Muscle of arm (tissue), 12 donors: Measurements from ENCODE around the gene PHACTR1. TPM values are rescaled to one million over a fixed set of nuclear protein-coding genes. Genes with fewer than 3 reads are reported as not detected.

Source experiments
- DNase-seq: peaks from one replicate; pipeline ENCODE4 v3.0.0-alpha.2; 2013
- polyA plus RNA-seq, 12 donors: library from polyadenylated mRNA; unstranded; fragments of 120-200 nt; gene quantifications; one replicate each; pipeline ENCODE4 v1.2.1, GENCODE V29; 2013; ENCODE audit not compliant: insufficient read length in 12 of 12

The PHACTR1 gene
- polyA plus RNA-seq, 12 donors: 4.1 to 25.6 (median 5.3) TPM; not detected in 1

DNA sequence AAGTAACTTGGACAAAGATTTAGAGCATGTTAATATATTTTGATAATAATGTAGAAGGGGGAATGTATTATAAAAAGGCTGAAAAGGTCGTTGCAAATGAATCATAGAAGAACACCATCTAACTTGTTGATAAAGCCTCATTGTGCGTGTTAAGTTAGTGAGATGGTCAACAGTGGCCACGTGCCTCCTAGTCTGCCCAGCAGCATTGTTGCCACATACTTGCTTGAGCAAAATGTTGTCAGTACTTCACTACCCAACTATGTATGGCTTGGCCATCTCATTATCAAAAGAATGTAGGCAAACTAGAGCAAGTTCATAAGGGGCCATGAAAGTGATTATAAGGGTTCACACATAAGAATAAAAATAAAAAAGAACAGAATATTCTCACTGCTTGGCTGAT, 84.6 kb downstream of the PHACTR1 start:
- no peak for DNase-seq

DNA sequence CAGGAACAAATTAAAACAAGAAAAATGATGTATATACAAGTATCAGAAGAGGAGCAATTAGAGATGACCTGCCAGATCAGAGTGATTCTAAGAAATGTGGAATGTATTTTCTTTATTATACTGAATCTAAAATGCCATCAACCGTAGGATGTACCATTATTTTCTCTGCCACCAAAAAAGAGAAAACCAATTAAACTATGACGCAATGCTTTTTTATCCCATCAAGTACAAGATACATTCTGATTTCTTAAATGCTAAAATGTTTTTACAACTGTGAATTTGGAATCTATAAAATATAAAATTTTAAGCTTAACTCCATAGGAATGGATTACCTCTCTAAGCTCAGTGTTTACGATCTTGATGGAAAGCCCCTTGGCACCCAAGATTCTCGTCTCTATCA, 85.9 kb downstream of the PHACTR1 start:
- no peak for DNase-seq

DNA sequence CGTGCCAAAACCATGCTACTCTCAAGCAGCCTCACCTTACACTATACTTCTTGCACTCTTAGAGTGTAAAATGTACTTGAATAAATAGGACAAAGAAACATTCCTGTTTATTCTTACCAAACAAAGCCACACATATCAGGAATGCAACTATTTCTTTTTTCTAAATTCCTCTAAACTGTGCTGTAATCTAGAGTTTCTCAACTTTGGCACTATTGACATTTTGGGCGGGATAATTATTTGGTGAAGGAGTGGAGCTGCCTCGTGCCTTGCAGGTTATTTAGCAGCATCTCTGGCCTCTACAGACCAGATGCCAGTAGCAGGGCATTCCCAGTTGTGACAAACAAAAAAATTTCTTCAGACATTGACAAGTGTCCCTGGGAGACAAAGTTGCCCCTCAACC, 86.9 kb downstream of the PHACTR1 start:
- DNase-seq: no peak

DNA sequence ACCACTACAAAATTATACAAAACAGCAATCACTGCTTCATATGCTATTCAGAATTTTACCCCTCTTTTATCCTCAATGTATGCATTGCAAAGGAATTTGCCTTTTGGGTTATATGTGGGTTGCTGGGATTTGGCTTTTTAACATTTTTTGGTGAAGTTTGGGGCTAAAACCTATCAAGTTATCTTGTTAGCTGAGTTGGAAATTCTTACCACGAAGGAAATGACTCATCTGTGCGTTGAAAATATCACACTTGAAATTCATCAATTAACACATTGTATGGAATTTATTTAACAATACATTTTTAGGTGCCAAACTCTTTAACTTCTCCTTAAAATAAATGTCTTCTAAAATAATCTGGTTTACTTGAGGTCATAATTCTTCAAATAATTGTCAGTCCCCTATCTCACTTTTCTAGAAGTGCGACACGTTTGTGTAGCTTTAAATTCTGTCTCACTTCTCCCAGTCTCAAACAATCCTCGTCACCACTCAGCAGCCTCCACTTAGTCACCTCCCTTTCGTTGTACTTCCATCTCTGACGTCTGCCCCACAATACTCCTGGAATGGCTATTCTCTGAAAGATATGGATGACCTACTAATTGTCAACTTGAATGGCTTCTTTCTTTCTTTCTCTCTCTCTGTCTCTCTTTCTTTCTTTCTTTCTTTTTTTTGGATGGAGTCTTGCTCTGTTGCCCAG, 88.5 kb downstream of the PHACTR1 start:
- no peak for DNase-seq

DNA sequence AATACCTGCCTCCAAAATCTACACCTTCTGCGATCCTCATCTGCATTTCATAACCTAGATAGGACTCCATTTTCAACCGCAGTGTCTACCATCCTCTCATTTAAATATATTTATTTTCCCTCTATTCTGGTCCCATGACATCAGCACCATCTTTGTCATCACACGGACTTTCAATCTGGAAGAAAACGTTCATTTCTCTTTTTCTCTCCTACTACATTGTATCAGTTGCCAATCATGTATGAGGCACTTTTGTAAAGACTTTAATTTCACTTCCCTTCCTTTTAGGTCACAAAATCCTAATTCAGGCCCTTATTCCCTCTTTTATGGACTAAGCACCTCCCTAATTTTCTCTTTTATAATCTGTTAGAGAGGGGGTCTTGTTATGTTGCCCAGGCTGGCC, 89.6 kb downstream of the PHACTR1 start:
- DNase-seq: no peak

DNA sequence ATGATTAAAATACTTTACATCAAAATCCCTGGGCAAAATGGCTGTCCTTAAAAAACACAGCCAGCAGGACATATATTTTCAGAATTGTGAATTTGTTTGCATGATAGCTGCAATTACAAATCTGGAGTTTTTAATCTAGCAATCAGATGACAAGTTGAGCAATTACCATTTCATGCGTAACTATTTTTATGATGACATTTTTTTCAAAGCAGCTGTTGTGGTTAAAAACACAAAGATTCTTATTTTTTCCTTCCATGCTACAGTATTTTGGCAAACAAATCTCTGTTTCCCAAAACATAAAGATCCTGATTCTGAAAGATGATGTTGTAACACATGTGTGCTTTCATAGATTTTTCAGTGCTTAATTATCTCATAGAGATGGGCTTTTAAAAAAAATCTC, 90.2 kb downstream of the PHACTR1 start:
- DNase-seq: no peak

DNA sequence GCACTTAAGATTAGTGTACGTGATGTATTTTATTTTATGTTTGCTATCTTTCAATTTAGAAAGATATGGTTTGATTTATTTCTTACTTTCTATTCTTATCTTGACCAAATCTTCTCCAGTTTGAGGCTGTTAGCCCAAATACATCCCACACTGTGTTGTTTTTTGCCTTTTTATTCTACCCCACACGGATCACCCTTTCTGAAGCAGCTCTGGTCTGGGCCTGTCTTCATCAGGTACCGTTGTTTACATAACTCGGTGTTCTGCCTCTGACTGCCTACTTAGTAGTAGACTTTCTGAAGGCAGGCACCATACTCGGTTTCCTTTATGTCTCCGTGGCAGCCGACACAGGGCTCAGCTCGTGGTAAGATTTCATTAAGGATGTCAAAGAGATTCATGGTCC, 95.0 kb downstream of the PHACTR1 start:
- DNase-seq: no peak

DNA sequence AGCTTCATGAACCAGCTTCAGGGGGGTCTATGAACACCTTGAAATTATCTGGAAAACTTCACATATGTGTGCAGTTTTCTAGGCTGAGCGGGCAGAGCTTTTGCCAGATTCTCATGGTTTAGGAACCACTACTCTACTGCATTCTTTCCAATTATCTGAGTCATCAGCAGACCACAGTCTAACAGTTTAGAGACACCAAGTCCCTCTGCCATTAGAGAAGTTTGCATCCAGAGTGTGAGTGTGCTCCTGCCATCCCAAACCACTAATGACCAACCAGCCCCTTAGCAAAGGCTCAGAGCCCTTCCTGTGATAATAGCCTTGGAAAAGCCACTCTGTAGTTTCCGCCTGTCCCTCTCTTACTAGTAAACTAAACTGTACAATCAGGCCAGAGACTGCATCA, 96.8 kb downstream of the PHACTR1 start:
- DNase-seq: no peak

DNA sequence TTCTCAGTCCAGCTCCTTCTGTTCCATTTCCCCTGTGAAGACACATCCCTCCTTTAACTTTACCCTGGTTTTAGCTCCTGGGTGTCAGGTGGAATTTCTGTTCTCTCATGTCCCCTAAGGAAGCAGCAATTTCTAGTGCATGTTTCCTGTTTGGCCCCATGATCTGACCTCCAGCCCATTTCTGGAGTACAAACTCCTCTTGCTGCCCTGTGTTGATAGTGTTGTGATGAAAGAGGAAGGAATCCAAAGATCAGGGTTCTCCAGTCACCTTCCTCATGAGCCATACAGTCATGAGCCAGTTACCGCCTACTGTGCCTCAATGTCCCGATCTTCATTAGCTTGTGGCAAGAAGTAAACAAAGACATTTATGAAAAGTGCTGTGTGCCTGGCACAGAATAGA, 97.4 kb downstream of the PHACTR1 start:
- no peak for DNase-seq

DNA sequence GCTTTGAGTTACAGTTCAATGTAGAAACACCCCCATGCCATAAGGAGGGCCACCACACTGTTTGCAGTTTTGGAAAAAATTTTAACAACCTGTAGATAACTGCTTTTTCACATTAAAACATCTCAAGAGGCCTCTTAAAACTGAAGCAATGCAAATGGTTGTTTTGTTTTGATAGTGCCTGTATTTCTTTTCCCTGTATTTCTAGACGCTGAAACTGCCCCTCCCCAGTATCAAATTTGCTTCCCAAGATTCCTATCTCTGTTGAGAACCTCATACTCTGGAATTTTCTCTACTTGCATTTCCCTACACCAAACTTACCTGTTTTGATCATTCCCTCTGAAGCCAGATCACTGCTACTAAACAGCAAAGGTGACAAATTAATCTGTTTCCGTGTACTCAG, 98.5 kb downstream of the PHACTR1 start:
- no peak for DNase-seq

DNA sequence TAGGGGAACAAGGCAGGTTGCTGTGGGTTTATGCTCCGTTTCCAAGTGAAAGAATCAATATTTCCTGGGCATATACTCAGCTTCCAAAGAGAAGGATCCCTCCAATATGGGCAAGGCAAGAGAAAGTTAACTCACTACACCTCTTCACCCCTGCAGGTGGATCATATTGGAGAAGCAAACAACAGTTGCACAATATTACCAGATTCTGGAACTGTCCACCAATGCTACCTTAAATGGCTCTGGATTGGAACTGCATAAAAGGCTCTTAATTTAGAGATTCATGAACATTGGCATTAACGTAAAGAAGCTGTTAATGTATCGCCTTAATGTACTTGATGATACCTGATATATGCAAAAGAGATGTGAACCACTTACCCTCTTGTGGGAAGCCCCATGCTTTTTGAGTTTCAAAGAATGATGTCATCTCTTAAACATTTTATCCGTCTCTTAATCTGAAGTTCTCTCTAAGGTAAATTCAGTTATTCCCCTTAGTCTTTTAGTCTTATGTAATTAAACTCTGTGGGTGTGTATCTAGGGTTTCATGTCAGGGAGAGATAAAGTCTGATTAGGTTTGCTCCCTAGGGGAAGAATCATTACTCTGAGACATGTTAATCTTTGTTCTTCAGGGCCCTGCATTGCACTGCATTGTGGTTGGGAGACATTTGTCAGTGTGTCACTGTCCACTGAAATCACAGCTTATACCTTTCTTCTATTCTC, 99.5 kb downstream of the PHACTR1 start:
- DNase-seq: no peak

DNA sequence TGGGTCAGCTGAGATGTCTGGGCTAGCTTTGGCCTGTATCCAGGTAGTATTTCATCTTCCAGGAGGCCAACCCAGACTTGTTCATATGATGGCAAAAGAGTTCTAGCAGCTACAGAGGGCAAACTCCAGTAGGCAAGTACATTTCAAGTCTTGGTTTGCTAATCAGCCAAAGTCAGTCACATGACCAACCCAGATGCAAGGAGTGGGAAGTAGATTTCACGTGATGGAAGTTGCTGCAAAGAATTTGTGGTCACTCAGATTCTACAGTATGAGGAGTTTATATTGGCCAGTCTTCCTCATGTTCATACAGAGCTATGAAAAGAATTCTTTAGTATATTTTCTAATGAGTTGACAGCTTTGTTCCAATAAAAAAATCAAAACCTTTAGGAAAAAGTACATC, 101.8 kb downstream of the PHACTR1 start:
- no peak for DNase-seq

DNA sequence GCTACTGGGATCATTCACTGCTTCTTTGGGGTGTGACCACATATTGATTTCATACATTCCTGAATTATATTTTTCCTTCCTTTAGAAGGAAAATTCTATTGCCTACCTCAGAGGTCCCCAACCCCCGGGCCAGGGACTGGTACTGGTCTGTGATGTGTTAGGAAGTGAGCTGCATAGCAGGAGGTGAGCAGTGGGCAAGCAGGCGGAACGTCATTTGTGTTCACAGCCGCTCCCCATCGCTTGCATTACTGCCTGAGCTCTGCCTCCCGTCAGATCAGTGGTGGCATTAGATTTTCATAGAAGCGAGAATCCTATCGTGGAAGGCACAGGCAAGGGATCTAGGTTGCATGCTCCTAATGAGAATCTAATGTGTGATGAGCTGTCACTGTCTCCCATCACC, 107.3 kb downstream of the PHACTR1 start:
- DNase-seq: no peak

DNA sequence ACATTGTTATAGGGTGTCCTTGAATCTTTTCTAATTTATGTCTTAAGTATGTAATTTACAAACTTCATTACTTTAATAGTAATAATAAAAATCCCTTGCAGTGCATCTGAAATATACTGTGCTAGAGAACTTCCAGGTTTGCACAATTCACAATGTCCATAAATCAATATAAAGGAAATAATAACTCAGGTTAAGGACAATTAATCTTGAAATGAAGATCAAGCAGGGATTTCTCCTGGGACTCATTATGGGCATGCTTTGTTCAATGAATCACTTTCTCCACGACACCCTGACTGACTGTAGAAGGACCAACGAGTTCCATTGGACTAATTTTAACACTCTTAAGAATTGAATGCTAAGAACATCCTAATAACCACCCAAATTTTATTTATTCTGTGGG, 110.0 kb downstream of the PHACTR1 start:
- no peak for DNase-seq

DNA sequence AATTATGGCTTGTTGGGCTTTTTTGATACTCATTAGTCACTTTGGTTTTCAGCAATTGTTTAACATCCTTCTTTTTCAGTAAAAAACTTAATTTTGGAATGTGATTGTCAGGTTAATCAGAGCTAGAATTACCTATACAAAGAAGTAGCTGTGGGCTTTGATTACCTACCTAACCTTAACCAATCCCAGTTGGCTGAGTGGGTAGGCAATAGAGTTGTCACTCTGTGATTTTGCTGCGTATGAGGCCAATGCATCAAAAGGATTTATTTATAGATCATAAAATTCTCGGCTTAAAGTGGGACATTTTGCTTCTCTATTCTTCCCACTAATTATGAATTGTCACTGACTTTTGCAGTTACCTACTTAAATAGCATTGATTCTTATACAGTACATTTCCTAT, 111.4 kb downstream of the PHACTR1 start:
- DNase-seq: no peak

DNA sequence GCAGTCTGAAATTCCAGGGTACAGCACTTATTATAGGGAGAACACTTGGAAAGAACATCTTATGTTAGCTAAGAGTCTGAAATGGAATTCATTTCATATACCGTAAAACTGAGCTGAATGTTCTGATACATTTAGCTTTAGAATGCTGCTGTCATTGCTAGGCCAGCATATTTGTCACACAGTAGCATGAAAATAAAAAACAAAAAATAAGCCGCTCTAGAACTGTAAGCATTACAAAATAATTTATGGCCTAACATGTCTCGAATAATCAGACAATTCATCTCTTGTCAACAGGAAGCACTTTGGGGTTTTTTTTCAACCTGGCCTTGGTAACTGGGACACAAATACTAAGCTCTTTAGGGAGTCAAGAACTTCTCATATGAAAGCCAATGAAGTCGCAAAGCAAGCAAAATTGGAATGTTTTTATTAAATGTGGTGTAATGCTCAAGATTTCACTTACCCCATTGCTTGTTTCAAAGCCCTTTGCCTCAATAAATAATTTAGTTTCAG, 115.7 kb downstream of the PHACTR1 start:
- no peak for DNase-seq

DNA sequence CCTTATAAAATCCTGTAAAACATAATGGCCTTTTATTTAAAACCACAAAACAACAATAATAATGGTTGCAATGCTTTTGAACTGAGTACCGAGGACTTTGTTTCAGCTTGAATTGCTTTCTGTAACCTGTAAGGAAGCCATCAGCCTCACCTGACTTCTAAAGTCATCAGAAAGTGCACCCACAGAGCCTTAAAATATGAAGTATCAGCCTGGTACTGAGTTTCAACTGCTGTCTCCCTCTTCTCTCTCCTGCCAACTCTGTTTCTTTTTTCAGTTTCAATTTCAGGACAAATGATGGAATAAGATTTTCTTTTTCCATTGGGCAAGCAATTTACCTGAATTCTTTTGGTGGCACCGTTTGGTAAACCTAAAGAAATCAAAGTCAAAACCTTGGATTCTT, 119.4 kb downstream of the PHACTR1 start:
- no peak for DNase-seq

DNA sequence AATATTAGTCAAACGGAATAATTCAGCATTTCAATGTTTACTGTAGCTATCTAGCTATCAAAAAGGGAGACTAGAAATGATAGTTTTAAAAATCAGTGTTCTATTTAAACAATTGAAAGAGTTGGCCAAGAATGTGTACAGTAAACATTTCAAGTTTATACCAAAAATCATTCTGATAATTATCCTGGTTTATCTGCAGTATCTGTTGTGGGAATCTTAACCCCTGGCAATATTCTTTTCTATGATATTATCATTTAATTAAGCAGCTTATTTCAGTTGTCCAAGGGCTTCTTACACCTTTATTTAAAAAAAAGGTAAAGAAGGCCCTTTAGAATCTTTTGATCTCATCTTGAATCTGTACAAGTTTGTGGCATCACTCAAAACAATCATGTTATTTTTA, 125.1 kb downstream of the PHACTR1 start:
- no peak for DNase-seq

DNA sequence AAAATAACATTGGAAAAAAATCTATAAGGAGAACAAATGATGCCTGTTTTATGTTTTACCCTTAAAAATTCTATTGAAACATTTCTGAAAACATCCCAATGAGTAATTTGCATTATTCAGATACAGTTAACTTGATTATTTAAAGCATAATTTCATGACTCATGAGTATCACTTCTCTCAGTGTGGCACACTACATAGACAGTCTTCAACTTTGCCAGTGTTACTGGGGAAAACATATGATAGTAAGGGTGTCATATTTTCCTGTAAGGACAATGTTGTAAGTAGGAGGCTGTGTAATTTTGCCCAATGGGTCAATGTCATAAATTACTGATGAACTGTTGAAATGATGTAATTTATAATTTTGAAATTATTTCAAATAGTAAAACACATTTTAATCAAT, 125.5 kb downstream of the PHACTR1 start:
- DNase-seq: no peak

DNA sequence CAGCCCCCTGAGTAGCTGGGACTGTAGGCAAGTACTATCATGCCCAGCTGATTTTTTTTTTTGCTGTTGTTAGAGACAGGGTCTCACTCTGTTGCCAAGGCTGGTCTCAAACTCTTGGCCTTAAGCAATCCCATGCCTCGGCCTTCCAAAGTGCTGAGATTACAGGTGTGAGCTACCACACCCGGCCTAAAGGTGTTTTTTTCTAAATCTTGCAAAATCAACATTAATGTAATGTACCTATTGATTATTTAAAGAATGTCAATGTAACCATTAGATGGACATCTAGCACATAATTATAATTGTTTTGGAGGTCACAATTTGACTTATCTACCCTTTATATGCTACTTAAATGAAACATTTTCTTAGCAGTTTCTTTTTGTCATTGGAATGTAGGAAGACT, 126.1 kb downstream of the PHACTR1 start:
- no peak for DNase-seq

DNA sequence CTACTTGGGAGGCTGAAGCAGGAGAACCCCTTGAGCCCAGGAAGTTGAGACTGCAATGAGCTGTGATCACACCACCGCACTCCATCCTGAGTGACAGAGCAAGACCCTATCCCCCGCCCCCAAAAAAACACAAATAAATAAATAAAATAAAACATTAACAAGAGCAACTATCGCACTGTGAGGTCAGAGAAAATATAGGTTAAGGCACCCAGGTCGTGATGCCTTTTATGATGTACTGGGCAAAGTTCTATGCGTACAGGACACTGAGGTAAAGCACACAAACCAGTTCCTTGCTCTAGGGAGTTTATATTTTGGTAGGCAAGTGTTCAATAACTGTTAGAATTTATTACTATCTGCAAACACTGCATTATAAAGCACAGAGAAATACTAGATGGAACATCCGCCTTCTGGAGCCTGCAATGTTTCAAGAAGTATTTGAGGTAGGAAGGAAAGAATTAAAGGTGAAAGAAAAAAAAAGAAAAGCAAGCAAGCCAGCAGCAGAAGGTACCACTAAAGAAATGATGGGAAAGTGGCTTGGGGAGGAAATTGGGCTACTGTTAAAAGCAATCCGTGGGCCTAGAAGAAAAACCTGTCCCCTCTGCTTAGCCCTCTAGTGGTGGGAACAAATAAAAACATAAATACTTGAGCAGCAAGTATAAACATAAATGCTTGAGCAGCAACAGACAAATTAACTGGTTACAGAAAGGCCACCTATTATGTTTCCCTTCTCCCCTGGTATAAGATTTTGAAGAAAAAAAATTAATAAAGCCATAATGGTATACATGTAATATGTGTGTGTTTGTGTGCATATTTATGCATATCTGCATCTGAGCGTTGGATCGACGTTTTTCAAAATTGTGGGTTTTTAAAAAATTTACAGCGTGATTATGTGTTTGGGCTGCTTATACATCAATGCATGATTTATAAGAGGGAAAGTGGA, 128.0 kb downstream of the PHACTR1 start:
- no peak for DNase-seq

DNA sequence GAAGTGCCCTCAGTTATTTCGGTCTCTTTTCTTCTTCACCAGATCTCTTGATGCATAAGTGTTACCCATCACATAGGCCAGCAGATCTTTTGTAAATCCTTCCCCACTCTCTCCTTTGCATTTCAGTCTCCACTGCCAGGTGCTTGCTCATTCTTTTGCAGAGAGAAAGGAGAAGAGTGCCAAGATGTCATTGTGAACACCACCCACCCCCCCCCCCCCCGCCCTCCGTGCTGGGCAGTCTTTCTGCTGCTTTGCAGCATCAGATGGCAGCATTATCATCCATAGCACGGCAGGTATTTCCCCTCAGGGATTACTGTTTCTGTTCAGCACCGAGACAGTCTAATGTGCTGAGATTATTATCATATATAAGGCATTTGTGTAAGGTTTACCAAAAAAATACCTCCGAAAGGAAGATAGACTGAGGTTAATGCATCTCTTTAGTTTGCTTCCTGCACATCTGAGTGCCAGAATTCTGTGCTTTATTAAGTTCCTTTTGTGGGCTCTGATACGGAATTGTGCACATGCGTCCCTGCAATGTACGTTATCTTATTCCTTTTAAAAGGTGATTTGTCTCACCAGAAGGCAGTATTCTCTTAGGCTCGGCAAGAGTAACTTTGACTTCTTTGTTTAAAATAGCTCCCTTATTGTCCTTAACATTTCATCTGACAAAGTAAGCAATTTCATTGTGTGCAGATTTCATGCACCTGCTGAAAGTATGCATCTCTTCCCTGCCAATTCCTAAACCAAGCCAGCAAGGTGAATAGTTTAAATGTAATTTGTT, 128.8 kb downstream of the PHACTR1 start:
- DNase-seq: no peak
